Cardiac septum (tissue), 1 donor: ENCODE data around the gene CYB561D2. TPM values are rescaled to one million over a fixed set of nuclear protein-coding genes. Genes with fewer than 3 reads are reported as not detected.

ENCODE experiments used
- DNase-seq: peaks from one replicate; pipeline ENCODE4 v3.0.0-alpha.2; 2020; ENCODE audit warnings: low spot score
- intact Hi-C: fragments of 100-400 bp; cut with DNase I; formaldehyde crosslinking; loops from one replicate; pipeline ENCODE4 v1.14.0; 2022
- total RNA-seq: library from RNA; stranded (reverse); fragmentation: NEBNext Ultra II Directional; extraction: Animal tissue kit (Norgen Biotek cat#: 25700); gene quantifications from one replicate; pipeline ENCODE4 v1.2.1, GENCODE V29; 2021
- donor health status: DM: no; HTN: no; CAD: no.

The CYB561D2 gene
- total RNA-seq, 1 donor from 2014 or later: 6.4 TPM

GRCh38 chr3:50338965-50339364, 11.7 kb upstream of the CYB561D2 start:
- intact Hi-C loops: loop anchor here (5.0 kb wide), 1 partner anchor 37 kb away; the partner anchor contains the start of gene HYAL1
- no peak for DNase-seq

- no peak for DNase-seq
- intact Hi-C loops: loop anchor here (5.0 kb wide), 1 partner anchor 37 kb away; the partner anchor contains the start of gene HYAL1
Observed at GRCh38 chr3:50339485-50340146, 11.0 kb upstream of the CYB561D2 start.

- intact Hi-C loops: no loop called here
- DNase-seq: no peak
Observed at GRCh38 chr3:50340147-50340447, 10.6 kb upstream of the CYB561D2 start.

- DNase-seq: peak; percentile 87
- intact Hi-C loops: no loop called here
Observed at GRCh38 chr3:50340448-50341329, 10.0 kb upstream of the CYB561D2 start, which contains the start of gene RASSF1. TSS of gene RASSF1 (minus strand) at chr3:50340836. CDS start at chr3:50340805, 31 bp downstream.

DNA sequence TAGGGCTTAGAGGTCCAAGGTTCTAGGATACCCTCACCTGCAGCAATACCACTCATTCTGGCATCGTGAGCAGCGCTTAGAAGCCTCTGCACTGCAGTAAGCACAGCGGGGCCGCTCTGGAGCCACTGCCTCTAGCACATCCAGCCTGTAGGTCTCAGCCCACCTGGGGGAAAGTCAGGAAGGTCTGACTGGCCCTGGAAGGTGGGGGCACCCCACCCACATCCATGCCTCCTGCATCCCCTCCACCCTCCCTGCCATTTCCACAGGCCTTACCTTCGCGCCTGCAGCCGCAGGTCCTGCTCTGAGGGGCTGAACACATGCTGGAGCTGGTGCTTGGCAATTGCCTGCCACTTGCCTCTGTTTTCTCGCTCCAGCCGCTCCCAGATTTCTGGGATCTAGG, 9.1 kb upstream of the CYB561D2 start:
- intact Hi-C loops: no loop called here
- no peak for DNase-seq

GRCh38 chr3:50341996-50342650, 8.5 kb upstream of the CYB561D2 start:
- intact Hi-C loops: no loop called here
- no peak for DNase-seq

DNA sequence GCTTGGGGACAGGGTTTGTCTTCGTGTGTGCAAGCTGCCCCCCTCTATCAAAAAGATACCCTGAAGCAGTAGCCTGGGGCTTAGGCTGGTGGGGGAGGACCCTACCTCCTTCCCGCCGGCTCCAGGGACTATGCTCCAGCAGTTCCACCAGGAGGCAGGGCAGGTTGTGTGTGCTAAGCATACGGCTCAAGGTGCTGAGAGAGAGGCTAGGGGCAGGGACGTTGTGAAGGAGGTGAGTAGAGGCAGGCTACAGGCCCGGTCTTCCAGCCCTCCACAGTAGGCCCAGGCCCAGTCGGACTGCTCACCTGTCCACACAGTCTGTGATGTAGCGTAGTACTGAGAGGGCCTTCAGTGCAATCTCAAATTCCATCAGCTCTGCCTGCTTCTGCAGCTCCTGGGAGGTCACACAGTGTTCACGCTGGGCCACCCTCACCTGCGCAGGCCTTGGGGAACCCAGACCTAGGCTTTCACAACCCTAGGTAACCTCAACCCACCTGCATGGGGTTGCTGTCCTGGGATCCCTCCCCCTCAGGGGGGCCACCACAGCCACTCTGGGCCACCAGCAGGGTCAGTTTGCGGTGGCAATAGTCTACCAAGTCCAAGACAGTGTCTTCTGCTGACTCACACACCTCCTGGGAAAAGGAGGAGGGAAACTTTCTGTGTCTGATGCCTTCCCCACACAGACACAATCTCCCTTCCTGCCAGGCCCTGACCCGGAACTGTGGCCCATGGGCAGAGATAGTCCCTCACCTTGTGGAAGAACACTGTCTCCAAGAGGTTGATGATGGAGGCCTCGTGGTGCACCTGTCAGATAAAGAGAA, 7.6 kb upstream of the CYB561D2 start:
- intact Hi-C loops: no loop called here

DNA sequence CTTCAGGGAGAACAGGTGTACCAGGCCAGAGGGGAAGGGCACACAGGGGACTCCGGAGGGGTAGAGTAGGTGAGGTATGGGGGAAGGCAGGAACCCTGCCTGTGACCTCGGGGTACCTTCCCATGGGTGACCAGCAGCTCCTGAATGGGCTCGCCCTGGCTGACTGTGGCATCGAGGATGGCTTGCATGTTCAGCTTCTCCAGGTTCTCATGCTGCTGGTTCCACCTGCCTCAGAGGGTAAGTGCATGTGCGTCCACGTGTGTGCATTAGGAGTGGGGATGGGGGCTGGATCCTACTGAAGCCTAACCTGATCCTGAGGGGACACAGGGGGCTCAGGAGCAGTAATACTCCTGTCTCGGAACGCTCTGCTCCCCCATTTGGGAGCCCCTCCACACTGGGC, 5.7 kb upstream of the CYB561D2 start:
- intact Hi-C loops: no loop called here
- no peak for DNase-seq

More for the DNA sequence above, 7.6 kb upstream of the CYB561D2 start:
- DNase-seq: no peak

- DNase-seq: peak; percentile 88
- intact Hi-C loops: loop anchor here (2.0 kb wide), 1 partner anchor 197 kb away; no protein-coding TSS in a partner anchor
Observed at GRCh38 chr3:50345586-50346234, 5.0 kb upstream of the CYB561D2 start, which contains the start of gene ZMYND10. TSS of gene ZMYND10 (minus strand) at chr3:50345732. CDS start at chr3:50345579, 153 bp downstream.

DNA sequence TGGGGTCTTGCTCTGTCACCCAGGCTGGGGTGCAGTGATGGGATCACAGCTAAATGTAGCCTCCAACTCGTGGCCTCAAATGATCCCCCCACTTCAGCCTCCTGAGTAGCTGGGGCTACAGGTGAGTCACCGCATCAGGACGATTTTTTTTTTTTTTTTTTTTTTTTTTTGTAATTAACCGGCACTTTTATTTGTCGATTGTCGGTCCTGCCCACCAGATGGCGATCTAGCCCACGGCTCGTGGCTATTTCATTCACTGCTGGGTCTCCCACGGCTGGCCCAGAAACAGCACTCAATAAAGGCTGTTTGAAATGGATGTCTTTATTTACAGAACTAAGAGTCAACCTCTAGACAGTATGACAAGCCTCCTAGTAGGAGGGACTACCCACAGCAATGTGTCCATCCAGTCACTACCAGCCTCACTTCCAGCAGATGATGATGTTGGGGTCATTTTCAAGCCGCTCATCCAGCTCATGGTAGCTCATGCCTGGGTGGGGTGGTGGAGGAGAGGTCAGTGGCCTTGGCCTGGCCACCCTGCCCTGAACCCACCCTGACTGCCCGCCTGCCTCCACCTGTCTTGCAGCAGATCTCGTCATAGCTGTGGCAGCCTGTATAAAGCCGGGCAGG, 3.4 kb upstream of the CYB561D2 start:
- intact Hi-C loops: loop anchor here (2.0 kb wide), 1 partner anchor 196 kb away; no protein-coding TSS in a partner anchor
- no peak for DNase-seq

GRCh38 chr3:50350213-50350526, 492 bp upstream of the CYB561D2 start:
- DNase-seq: no peak
- intact Hi-C loops: loop anchor here (5.0 kb wide), 2 partner anchors 262 to 1152 kb away; partner anchors contain the start of genes CISH and DCAF1

DNA sequence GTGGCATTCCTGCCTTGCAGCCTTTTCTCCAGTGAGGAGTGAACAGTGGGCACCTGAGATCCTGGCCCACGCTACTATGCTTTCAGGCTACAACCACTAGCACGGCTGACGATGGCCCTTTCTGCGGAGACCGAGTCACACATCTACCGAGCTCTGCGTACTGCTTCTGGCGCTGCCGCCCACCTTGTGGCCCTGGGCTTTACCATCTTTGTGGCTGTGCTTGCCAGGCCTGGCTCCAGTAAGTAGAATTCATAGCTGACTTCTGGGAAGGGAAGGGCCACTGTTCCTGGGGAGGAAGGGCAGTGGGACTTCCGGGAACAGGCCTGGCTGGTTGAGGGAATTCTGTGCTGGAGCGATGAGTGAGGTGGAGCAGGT, 648 bp downstream of the CYB561D2 start:
- intact Hi-C loops: loop anchor here (1.0 to 5.0 kb wide), 3 partner anchors 8 to 1151 kb away; partner anchors contain the start of genes CISH, DCAF1 and TMEM115
- DNase-seq: no peak

DNA sequence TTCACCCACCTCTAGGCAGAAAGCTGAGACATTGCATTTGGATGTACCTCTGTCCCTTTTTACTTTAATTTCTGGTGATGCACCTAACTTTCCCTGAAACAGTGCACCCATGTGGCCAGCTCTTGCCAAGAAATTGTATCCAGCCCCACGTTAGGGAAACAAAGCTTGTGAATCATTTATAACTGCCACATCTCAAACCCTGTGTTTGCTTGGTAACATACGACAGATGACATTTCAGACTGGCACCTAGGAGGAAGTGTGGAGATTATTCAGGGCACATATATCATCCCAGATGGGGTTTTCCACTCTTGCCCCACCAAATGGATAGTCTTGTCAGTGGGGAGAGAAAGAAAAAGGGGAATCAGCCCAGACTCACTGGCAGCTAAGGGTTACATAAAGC, 2.1 kb downstream of the CYB561D2 start:
- intact Hi-C loops: loop anchor here (5.0 kb wide), 2 partner anchors 260 to 1150 kb away; partner anchors contain the start of genes CISH and DCAF1
- DNase-seq: no peak

DNA sequence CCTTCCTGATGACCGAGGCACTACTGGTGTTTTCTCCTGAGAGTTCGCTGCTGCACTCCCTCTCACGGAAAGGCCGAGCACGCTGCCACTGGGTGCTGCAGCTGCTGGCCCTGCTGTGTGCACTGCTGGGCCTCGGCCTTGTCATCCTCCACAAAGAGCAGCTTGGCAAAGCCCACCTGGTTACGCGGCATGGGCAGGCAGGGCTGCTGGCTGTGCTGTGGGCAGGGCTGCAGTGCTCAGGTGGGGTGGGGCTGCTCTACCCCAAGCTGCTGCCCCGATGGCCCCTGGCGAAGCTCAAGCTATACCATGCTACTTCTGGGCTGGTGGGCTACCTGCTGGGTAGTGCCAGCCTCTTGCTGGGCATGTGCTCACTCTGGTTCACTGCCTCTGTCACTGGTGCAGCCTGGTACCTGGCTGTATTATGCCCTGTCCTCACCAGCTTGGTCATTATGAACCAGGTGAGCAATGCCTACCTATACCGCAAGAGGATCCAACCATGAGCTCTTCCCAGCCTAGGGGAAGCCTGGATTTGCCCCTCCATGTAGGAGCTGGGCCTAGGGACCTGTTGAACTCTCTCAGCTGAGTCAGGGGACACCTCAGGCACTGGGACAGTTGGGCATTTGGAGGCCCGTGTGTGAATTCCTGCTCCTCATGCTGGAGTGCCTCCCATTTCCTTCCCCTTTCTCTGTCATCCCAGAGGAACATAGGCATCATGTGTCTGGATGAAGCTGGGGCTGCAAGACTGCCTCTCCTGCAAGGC, 2.8 kb downstream of the CYB561D2 start:
- DNase-seq: no peak
- intact Hi-C loops: loop anchor here (5.0 kb wide), 2 partner anchors 259 to 1149 kb away; partner anchors contain the start of genes CISH and DCAF1

GRCh38 chr3:50354186-50354764, 3.6 kb downstream of the CYB561D2 start:
- no peak for DNase-seq
- intact Hi-C loops: loop anchor here (5.0 kb wide), 2 partner anchors 258 to 1148 kb away; partner anchors contain the start of genes CISH and DCAF1

GRCh38 chr3:50354850-50355249, 4.2 kb downstream of the CYB561D2 start:
- no peak for DNase-seq
- intact Hi-C loops: loop anchor here (5.0 kb wide), 2 partner anchors 257 to 1147 kb away; partner anchors contain the start of genes CISH and DCAF1
